ENCODE data around the gene JMY.

The JMY gene

DNA sequence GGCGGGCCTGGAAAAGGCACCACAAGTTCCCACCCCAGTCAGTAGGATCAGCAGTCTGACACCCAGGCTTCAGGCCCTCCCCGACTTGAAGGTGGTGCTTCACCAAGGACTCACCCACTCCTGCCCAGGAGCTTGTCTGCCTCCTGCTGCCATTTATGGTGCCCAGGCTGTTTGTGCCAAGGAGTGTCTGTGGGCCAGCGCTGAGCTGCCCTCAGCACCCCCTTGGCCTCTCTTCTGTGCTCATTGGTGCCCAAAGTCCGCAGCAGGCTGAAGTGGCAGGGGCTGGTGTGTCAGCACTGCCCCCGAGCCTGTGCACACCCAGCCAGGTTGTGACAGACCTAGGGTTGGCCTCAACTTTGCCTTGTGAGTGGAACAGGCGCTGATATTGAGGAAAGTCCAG is 23.5 kb downstream of the JMY start (continued):
- TF ChIP-seq, protein P1, sequence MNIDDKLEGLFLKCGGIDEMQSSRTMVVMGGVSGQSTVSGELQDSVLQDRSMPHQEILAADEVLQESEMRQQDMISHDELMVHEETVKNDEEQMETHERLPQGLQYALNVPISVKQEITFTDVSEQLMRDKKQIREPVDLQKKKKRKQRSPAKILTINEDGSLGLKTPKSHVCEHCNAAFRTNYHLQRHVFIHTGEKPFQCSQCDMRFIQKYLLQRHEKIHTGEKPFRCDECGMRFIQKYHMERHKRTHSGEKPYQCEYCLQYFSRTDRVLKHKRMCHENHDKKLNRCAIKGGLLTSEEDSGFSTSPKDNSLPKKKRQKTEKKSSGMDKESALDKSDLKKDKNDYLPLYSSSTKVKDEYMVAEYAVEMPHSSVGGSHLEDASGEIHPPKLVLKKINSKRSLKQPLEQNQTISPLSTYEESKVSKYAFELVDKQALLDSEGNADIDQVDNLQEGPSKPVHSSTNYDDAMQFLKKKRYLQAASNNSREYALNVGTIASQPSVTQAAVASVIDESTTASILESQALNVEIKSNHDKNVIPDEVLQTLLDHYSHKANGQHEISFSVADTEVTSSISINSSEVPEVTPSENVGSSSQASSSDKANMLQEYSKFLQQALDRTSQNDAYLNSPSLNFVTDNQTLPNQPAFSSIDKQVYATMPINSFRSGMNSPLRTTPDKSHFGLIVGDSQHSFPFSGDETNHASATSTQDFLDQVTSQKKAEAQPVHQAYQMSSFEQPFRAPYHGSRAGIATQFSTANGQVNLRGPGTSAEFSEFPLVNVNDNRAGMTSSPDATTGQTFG (tag by site-specific recombination; IDR thresholded peaks at IDR 0.05; ENCODE audit: borderline replicate concordance): no peak
- TF ChIP-seq ZNF830 (tag by site-specific recombination; IDR thresholded peaks at IDR 0.05; ENCODE audit: low read depth) (no peak), TCF7L2 (IDR thresholded peaks at IDR 0.05; ENCODE audit: borderline replicate concordance, low read depth, low read length) (no peak)

DNA sequence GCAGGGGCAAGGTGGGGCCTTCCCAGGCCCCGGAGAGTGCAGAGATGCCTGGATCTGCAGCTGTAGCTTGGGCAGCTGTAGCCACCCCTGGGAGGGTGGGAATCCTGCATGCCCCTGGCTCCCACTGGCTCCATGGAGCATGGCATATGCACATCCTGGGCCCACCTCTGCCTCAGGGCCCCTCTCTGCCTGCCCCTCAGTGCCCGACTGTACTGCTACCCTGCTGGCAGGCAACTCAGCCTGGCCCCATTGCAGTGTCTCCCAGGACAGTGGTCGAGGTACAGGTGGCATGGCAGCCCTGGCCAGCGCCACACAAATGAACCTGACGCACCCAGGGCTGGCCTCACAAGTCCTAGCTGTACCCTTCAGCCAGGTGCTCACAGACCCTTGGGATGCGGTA is 23.9 kb downstream of the JMY start:
- Histone ChIP-seq H3K9me3 (ENCODE audit: control insufficient read depth, insufficient read depth, low read depth, low read length) (no peaks in the 10 kb centered on the region), H3K4me1 (ENCODE audit: control insufficient read depth, insufficient read depth, low read length) (peaks cover 5% of the 10 kb centered on the region; the same call in 1 of the 2 replicates), H3K4me3 (ENCODE audit: low read depth, low read length) (no peak overlapping the region), H3K27ac (ENCODE audit: extremely low read depth, low read depth, low read length) (no peak overlapping the region), H3K36me3 (ENCODE audit: control insufficient read depth in 2 of 2, insufficient read depth in 1 of 2, low read length in 2 of 2) (peaks cover 0 to 3% of the 10 kb centered on the region in 2 experiments; a peak in 1 of 3 replicates)
- CTCF ChIA-PET: interaction anchor here (0.7 kb wide), 1 partner anchor 140 kb away, joined by 5 read pairs; no protein-coding TSS in a partner anchor
- POLR2A ChIA-PET: interaction anchor here (0.6 kb wide), 1 partner anchor 1039 kb away, joined by 3 read pairs; no protein-coding TSS in a partner anchor
- TF ChIP-seq, protein P2, sequence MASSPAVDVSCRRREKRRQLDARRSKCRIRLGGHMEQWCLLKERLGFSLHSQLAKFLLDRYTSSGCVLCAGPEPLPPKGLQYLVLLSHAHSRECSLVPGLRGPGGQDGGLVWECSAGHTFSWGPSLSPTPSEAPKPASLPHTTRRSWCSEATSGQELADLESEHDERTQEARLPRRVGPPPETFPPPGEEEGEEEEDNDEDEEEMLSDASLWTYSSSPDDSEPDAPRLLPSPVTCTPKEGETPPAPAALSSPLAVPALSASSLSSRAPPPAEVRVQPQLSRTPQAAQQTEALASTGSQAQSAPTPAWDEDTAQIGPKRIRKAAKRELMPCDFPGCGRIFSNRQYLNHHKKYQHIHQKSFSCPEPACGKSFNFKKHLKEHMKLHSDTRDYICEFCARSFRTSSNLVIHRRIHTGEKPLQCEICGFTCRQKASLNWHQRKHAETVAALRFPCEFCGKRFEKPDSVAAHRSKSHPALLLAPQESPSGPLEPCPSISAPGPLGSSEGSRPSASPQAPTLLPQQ (tag by site-specific recombination; IDR thresholded peaks at IDR 0.05): no peak
- TF ChIP-seq, protein P3, sequence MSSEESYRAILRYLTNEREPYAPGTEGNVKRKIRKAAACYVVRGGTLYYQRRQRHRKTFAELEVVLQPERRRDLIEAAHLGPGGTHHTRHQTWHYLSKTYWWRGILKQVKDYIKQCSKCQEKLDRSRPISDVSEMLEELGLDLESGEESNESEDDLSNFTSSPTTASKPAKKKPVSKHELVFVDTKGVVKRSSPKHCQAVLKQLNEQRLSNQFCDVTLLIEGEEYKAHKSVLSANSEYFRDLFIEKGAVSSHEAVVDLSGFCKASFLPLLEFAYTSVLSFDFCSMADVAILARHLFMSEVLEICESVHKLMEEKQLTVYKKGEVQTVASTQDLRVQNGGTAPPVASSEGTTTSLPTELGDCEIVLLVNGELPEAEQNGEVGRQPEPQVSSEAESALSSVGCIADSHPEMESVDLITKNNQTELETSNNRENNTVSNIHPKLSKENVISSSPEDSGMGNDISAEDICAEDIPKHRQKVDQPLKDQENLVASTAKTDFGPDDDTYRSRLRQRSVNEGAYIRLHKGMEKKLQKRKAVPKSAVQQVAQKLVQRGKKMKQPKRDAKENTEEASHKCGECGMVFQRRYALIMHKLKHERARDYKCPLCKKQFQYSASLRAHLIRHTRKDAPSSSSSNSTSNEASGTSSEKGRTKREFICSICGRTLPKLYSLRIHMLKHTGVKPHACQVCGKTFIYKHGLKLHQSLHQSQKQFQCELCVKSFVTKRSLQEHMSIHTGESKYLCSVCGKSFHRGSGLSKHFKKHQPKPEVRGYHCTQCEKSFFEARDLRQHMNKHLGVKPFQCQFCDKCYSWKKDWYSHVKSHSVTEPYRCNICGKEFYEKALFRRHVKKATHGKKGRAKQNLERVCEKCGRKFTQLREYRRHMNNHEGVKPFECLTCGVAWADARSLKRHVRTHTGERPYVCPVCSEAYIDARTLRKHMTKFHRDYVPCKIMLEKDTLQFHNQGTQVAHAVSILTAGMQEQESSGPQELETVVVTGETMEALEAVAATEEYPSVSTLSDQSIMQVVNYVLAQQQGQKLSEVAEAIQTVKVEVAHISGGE (tag by site-specific recombination; conservative IDR thresholded peaks at IDR 0.05; ENCODE audit: low read depth): no peak
- TF ChIP-seq, protein P4, sequence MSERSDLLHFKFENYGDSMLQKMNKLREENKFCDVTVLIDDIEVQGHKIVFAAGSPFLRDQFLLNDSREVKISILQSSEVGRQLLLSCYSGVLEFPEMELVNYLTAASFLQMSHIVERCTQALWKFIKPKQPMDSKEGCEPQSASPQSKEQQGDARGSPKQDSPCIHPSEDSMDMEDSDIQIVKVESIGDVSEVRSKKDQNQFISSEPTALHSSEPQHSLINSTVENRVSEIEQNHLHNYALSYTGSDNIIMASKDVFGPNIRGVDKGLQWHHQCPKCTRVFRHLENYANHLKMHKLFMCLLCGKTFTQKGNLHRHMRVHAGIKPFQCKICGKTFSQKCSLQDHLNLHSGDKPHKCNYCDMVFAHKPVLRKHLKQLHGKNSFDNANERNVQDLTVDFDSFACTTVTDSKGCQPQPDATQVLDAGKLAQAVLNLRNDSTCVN (tag by site-specific recombination; optimal IDR thresholded peaks at IDR 0.05): no peak
- TF ChIP-seq ZNF114 (tag by site-specific recombination; IDR thresholded peaks at IDR 0.05) (no peak), SALL2 (tag by site-specific recombination; IDR thresholded peaks at IDR 0.05; ENCODE audit: borderline replicate concordance) (no peak), ZFP69B (tag by site-specific recombination; IDR thresholded peaks at IDR 0.05) (no peak), ZNF19 (tag by site-specific recombination; IDR thresholded peaks at IDR 0.05; ENCODE audit: low read depth) (no peak), ZNF146 (tag by site-specific recombination; IDR thresholded peaks at IDR 0.05) (no peak), ZNF132 (tag by site-specific recombination; IDR thresholded peaks at IDR 0.05; ENCODE audit: borderline replicate concordance) (no peak), ZNF768 (tag by site-specific recombination; IDR thresholded peaks at IDR 0.05) (no peak)
- TF ChIP-seq, protein P5, sequence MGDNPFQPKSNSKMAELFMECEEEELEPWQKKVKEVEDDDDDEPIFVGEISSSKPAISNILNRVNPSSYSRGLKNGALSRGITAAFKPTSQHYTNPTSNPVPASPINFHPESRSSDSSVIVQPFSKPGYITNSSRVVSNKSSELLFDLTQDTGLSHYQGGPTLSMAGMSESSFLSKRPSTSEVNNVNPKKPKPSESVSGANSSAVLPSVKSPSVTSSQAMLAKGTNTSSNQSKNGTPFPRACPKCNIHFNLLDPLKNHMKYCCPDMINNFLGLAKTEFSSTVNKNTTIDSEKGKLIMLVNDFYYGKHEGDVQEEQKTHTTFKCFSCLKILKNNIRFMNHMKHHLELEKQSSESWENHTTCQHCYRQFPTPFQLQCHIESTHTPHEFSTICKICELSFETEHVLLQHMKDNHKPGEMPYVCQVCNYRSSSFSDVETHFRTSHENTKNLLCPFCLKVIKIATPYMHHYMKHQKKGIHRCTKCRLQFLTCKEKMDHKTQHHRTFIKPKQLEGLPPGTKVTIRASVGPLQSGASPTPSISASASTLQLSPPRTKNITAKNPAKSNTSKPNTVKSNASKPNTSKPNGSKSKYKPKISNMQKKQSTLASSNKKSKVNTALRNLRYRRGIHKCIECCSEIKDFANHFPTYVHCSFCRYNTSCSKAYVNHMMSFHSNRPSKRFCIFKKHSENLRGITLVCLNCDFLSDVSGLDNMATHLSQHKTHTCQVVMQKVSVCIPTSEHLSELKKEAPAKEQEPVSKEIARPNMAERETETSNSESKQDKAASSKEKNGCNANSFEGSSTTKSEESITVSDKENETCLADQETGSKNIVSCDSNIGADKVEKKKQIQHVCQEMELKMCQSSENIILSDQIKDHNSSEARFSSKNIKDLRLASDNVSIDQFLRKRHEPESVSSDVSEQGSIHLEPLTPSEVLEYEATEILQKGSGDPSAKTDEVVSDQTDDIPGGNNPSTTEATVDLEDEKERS (tag by site-specific recombination; IDR thresholded peaks at IDR 0.05): no peak
